DND-41 (cell line): ENCODE measurements around the gene GPC6.

Experiments
- ATAC-seq: fragments of 200-7000 bp; cut with Tn5 transposase; 3 replicates; pipeline ENCODE4 v1.9.1; 2021; ENCODE audit warnings: low read depth; ENCODE audit not compliant: insufficient read depth
- DNase-seq: peaks from one replicate; pipeline ENCODE4 v3.0.0-alpha.2; 2020
- H2AFZ ChIP-seq: 2 replicates; pipeline ENCODE4 v1.6.0; 2012; ENCODE audit warnings: low read depth, low read length
- H3K27ac ChIP-seq: 2 replicates; pipeline ENCODE4 v1.5.1; 2012; ENCODE audit warnings: low read length, inconsistent platforms
- H3K27me3 ChIP-seq: fragments of 200-600 bp; sonication (generic); 2 replicates; pipeline ENCODE4 v1.6.0; 2012; ENCODE audit warnings: low read length, mild to moderate bottlenecking, inconsistent platforms; ENCODE audit not compliant: insufficient read depth, poor library complexity
- H3K36me3 ChIP-seq: 2 replicates; pipeline ENCODE4 v1.5.1; 2012; ENCODE audit warnings: low read length, inconsistent platforms; ENCODE audit not compliant: insufficient read depth
- H3K4me1 ChIP-seq: 2 replicates; pipeline ENCODE4 v1.5.1; 2012; ENCODE audit warnings: mild to moderate bottlenecking, low read length; ENCODE audit not compliant: insufficient read depth
- H3K4me2 ChIP-seq: 2 replicates; pipeline ENCODE4 v1.6.0; 2012; ENCODE audit warnings: mild to moderate bottlenecking, moderate library complexity, low read length, inconsistent platforms; ENCODE audit not compliant: insufficient read depth
- H3K4me3 ChIP-seq, 2 experiments: fragments of 200-600 bp in 1 of 2; shearing (Covaris generic) in 1 of 2; 2 replicates each; pipeline ENCODE4 v1.5.1; 2012 to 2016; ENCODE audit warnings: inconsistent platforms in 2 of 2, low read length in 2 of 2, mild to moderate bottlenecking in 2 of 2, low read depth in 1 of 2, moderate library complexity in 1 of 2
- H3K79me2 ChIP-seq: 2 replicates; pipeline ENCODE4 v1.6.0; 2012; ENCODE audit warnings: low read length, inconsistent platforms; ENCODE audit not compliant: insufficient read depth
- H3K9ac ChIP-seq: 2 replicates; pipeline ENCODE4 v1.6.0; 2012; ENCODE audit warnings: low read depth, mild to moderate bottlenecking, inconsistent platforms, low read length, moderate library complexity
- H3K9me3 ChIP-seq: 2 replicates; pipeline ENCODE4 v1.5.1; 2012; ENCODE audit warnings: low read length, moderate library complexity, mild to moderate bottlenecking, inconsistent platforms; ENCODE audit not compliant: insufficient read depth, severe bottlenecking
- H4K20me1 ChIP-seq: 2 replicates; pipeline ENCODE4 v1.6.0; 2012; ENCODE audit warnings: low read length; ENCODE audit not compliant: insufficient read depth
- CTCF ChIP-seq: IDR thresholded peaks from 2 replicates; pipeline ENCODE4 v1.5.1; 2012; ENCODE audit warnings: borderline replicate concordance, low read length, moderate library complexity, mild to moderate bottlenecking; ENCODE audit not compliant: poor library complexity, severe bottlenecking; ENCODE audit errors: extremely low read depth
- EZH2 ChIP-seq: IDR thresholded peaks from 3 replicates; pipeline ENCODE4 v1.6.1; 2012; ENCODE audit warnings: borderline replicate concordance, low read depth, mild to moderate bottlenecking, moderate library complexity, low read length, inconsistent platforms; ENCODE audit not compliant: severe bottlenecking

The GPC6 gene

DNA sequence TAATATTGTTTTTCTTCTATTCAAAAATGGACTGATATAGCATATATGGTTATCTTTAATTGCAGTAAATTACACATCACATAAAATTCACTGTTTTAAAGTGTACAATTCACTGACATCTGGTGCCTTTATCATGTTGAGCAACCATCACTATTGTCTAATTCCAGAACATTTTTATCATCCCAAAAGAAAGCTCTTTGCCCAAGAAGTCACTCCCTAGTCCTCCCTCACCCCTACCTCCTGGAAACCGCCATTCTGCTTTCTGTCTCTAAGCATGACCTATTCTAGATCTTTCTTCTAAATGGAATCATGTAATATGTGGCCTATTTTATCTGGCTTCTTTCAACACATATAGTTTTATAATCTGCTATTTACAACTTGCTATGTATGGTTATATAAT is 727.2 kb downstream of the GPC6 start:
- H4K20me1 ChIP-seq, result no peaks in the 10 kb centered on the region
- H2AFZ ChIP-seq, result no peak overlapping the region
- no peak for ATAC-seq

DNA sequence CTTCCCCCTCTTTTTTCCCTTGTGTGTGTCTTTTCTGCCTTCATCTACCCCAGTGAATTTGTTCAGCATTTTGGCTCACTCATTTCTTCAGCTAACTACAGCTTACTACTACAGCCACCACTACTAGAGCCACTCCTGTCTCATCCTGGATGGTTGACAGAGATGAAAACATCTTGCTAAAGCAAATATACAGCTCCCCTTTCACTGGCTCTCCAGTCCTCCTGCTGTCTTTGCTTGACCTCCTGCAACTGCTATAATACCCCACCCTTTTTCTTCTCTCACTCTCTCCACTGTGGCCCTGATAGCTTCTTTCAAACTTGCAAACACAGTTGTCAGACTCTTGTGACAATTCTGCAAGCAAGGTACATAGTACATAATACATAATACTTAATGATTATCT is 729.3 kb downstream of the GPC6 start:
- no peak for TF ChIP-seq CTCF
- Histone ChIP-seq H3K9me3 (no peaks in the 10 kb centered on the region), H3K4me2 (no peak overlapping the region), H3K27ac (no peak overlapping the region), H3K4me1 (no peaks in the 10 kb centered on the region), H3K27me3 (no peaks in the 10 kb centered on the region), H2AFZ (no peak overlapping the region), H3K36me3 (no peaks in the 10 kb centered on the region), H4K20me1 (no peaks in the 10 kb centered on the region), H3K79me2 (no peaks in the 10 kb centered on the region), H3K9ac (no peak overlapping the region), H3K4me3 (no peak overlapping the region)
- ATAC-seq, result no peak
- DNase-seq, result no peak

More for the DNA sequence above, 727.2 kb downstream of the GPC6 start:
- Histone ChIP-seq H3K36me3 (no peaks in the 10 kb centered on the region), H3K79me2 (no peaks in the 10 kb centered on the region), H3K4me3 (no peak overlapping the region), H3K9me3 (no peaks in the 10 kb centered on the region), H3K27me3 (no peaks in the 10 kb centered on the region), H3K27ac (no peak overlapping the region), H3K4me2 (no peak overlapping the region), H3K4me1 (no peaks in the 10 kb centered on the region), H3K9ac (no peak overlapping the region)
- TF ChIP-seq CTCF (no peak), EZH2 (no peak)
- DNase-seq, result no peak

GRCh38 chr13:93956426-93956825 is 729.8 kb downstream of the GPC6 start:
- H3K36me3 ChIP-seq, result no peaks in the 10 kb centered on the region
- H4K20me1 ChIP-seq, result no peaks in the 10 kb centered on the region
- no peaks in the 10 kb centered on the region for H3K4me1 ChIP-seq
- no peak overlapping the region for H3K9ac ChIP-seq
- ATAC-seq (no peak), DNase-seq (no peak)
- H3K9me3 ChIP-seq, result no peaks in the 10 kb centered on the region
- no peak overlapping the region for H3K4me2 ChIP-seq
- H3K27ac ChIP-seq, result no peak overlapping the region
- H2AFZ ChIP-seq, result no peak overlapping the region
- H3K27me3 ChIP-seq, result no peaks in the 10 kb centered on the region
- no peaks in the 10 kb centered on the region for H3K79me2 ChIP-seq
- no peak overlapping the region for H3K4me3 ChIP-seq
- no peak for TF ChIP-seq CTCF
- no peak for TF ChIP-seq EZH2

DNA sequence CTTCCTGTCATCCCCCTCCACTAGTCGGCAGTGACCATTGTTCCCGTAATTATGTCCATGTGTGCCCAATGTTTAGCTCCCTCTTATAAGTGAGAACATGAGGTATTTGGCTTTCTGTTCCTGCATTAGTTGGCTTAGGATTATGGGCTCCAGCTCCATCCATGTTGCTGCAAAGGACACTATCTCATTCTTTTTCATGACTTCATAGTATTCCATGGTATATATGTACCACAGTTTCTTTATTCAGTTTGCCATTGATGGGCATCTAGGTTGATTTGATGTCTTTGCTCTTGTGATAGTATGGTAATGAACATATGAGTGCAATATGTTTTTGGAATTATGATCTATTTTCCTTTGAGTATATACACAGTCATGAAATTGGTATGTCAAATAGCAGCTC is 730.8 kb downstream of the GPC6 start:
- no peaks in the 10 kb centered on the region for H3K9me3 ChIP-seq
- H3K4me3 ChIP-seq, result no peak overlapping the region
- no peaks in the 10 kb centered on the region for H3K4me1 ChIP-seq
- H3K4me2 ChIP-seq, result no peak overlapping the region
- ATAC-seq (no peak), DNase-seq (no peak)
- H4K20me1 ChIP-seq, result no peaks in the 10 kb centered on the region
- H3K27me3 ChIP-seq, result no peaks in the 10 kb centered on the region
- H3K9ac ChIP-seq, result no peak overlapping the region
- no peak overlapping the region for H3K27ac ChIP-seq
- no peaks in the 10 kb centered on the region for H3K36me3 ChIP-seq
- no peak for TF ChIP-seq CTCF
- no peak for TF ChIP-seq EZH2
- no peaks in the 10 kb centered on the region for H3K79me2 ChIP-seq
- H2AFZ ChIP-seq, result no peak overlapping the region
